Measurements from ENCODE around the gene COL6A3. TPM values are rescaled to one million over a fixed set of nuclear protein-coding genes. Genes with fewer than 3 reads are reported as not detected.
"Not testable (repeated sequence)": the region's sequence is repeated elsewhere in the genome, so short reads cannot be mapped to it uniquely, and the experiment has no call there.

The COL6A3 gene
- total and polyA plus RNA-seq, 4 experiments from 2014 or later = 0.56 to 2.1 (median 1.5) TPM; not detected in 1

GRCh38 chr2:237409263-237409662 is 4.7 kb downstream of the COL6A3 start:
- H3K36me3 ChIP-seq (ENCODE audit: insufficient read depth, low read length); H3K36me3 Mint-ChIP-seq; H3K27me3 Mint-ChIP-seq; H3K9me3 ChIP-seq (ENCODE audit: control insufficient read depth in 1 of 2, low read length in 2 of 2); H3K4me3 ChIP-seq (ENCODE audit: low read length in 2 of 2); H3K27ac ChIP-seq (ENCODE audit: low read depth, low read length); H3K4me1 ChIP-seq (ENCODE audit: insufficient read depth, low read length); H3K4me1 Mint-ChIP-seq; H3K27me3 ChIP-seq (ENCODE audit: insufficient read depth, low read length); H3K27ac Mint-ChIP-seq; H3K4me3 Mint-ChIP-seq; H3K9me3 Mint-ChIP-seq; intact Hi-C loops (cut with micrococcal nuclease); DNase-seq: not testable (repeated sequence)
- ChIA-PET CTCF (ENCODE audit: partially characterized antibody) (interaction anchor here (2.6 to 14.1 kb wide), 2 partner anchors 12 to 67 kb away, joined by 16 to 381 read pairs; no protein-coding TSS in a partner anchor), POLR2A (ENCODE audit: partially characterized antibody) (interaction anchor here (0.6 kb wide), 1 partner anchor 12 kb away, joined by 4 read pairs; no protein-coding TSS in a partner anchor)

GRCh38 chr2:237408335-237409000 is 5.5 kb downstream of the COL6A3 start:
- H3K36me3 ChIP-seq (ENCODE audit: insufficient read depth, low read length) = no peaks in the 10 kb centered on the region
- intact Hi-C loops (cut with micrococcal nuclease) = no loop called here
- H3K4me1 ChIP-seq (ENCODE audit: insufficient read depth, low read length) = no peaks in the 10 kb centered on the region
- Mint-ChIP-seq H3K27ac (no peak overlapping the region), H3K36me3 (no peaks in the 10 kb centered on the region), H3K27me3 (peaks cover 0 to 5% of the 10 kb centered on the region in 2 donors), H3K9me3 (no peaks in the 10 kb centered on the region), H3K4me1 (no peaks in the 10 kb centered on the region), H3K4me3 (no peak overlapping the region)
- H3K4me3 ChIP-seq (ENCODE audit: low read length in 2 of 2) = no peak overlapping the region
- no peaks in the 10 kb centered on the region for H3K27me3 ChIP-seq (ENCODE audit: insufficient read depth, low read length)
- H3K9me3 ChIP-seq (ENCODE audit: control insufficient read depth in 1 of 2, low read length in 2 of 2) = no peaks in the 10 kb centered on the region
- DNase-seq = no peak
- POLR2A ChIA-PET (ENCODE audit: partially characterized antibody) = no interaction called here
- no peak overlapping the region for H3K27ac ChIP-seq (ENCODE audit: low read depth, low read length)
- CTCF ChIA-PET (ENCODE audit: partially characterized antibody) = no interaction called here

GRCh38 chr2:237407700-237408099 is 6.3 kb downstream of the COL6A3 start:
- Mint-ChIP-seq H3K36me3 (no peaks in the 10 kb centered on the region), H3K4me3 (no peak overlapping the region), H3K27me3 (peaks cover 0 to 4% of the 10 kb centered on the region in 2 donors), H3K27ac (no peak overlapping the region), H3K4me1 (no peaks in the 10 kb centered on the region), H3K9me3 (no peaks in the 10 kb centered on the region)
- Histone ChIP-seq H3K27ac (ENCODE audit: low read depth, low read length) (no peak overlapping the region), H3K4me3 (ENCODE audit: low read length in 2 of 2) (no peak overlapping the region), H3K36me3 (ENCODE audit: insufficient read depth, low read length) (no peaks in the 10 kb centered on the region), H3K9me3 (ENCODE audit: control insufficient read depth in 1 of 2, low read length in 2 of 2) (no peaks in the 10 kb centered on the region), H3K27me3 (ENCODE audit: insufficient read depth, low read length) (no peaks in the 10 kb centered on the region), H3K4me1 (ENCODE audit: insufficient read depth, low read length) (no peaks in the 10 kb centered on the region)
- ChIA-PET POLR2A (ENCODE audit: partially characterized antibody) (no interaction called here), CTCF (ENCODE audit: partially characterized antibody) (no interaction called here)
- DNase-seq = no peak
- intact Hi-C loops (cut with micrococcal nuclease) = no loop called here

- CTCF ChIA-PET (ENCODE audit: partially characterized antibody) = interaction anchor here (0.6 to 2.0 kb wide), 4 partner anchors 15 to 166 kb away, joined by 3 to 7 read pairs (median 3); no protein-coding TSS in a partner anchor
- POLR2A ChIA-PET (ENCODE audit: partially characterized antibody) = no interaction called here
- Mint-ChIP-seq H3K27ac (no peak overlapping the region), H3K27me3 (peaks cover 0 to 4% of the 10 kb centered on the region in 2 donors), H3K4me1 (no peaks in the 10 kb centered on the region), H3K4me3 (no peak overlapping the region), H3K36me3 (no peaks in the 10 kb centered on the region), H3K9me3 (no peaks in the 10 kb centered on the region)
- no peaks in the 10 kb centered on the region for H3K9me3 ChIP-seq (ENCODE audit: control insufficient read depth in 1 of 2, low read length in 2 of 2)
- H3K27ac ChIP-seq (ENCODE audit: low read depth, low read length) = no peak overlapping the region
- no peaks in the 10 kb centered on the region for H3K27me3 ChIP-seq (ENCODE audit: insufficient read depth, low read length)
- H3K4me1 ChIP-seq (ENCODE audit: insufficient read depth, low read length) = no peaks in the 10 kb centered on the region
- intact Hi-C loops (cut with micrococcal nuclease) = no loop called here
- H3K36me3 ChIP-seq (ENCODE audit: insufficient read depth, low read length) = no peaks in the 10 kb centered on the region
- no peak overlapping the region for H3K4me3 ChIP-seq (ENCODE audit: low read length in 2 of 2)
- no peak for DNase-seq
These were observed 7.5 kb downstream of the COL6A3 start for GRCh38 chr2:237406371-237406895.

- H3K27me3 Mint-ChIP-seq = peaks cover 0 to 4% of the 10 kb centered on the region in 2 donors
- H3K9me3 ChIP-seq (ENCODE audit: control insufficient read depth in 1 of 2, low read length in 2 of 2) = no peaks in the 10 kb centered on the region
- no peak overlapping the region for H3K27ac Mint-ChIP-seq
- no peaks in the 10 kb centered on the region for H3K27me3 ChIP-seq (ENCODE audit: insufficient read depth, low read length)
- no peak overlapping the region for H3K27ac ChIP-seq (ENCODE audit: low read depth, low read length)
- DNase-seq = no peak
- ChIA-PET CTCF (ENCODE audit: partially characterized antibody) (interaction anchor here (0.6 to 2.0 kb wide), 3 partner anchors 16 to 70 kb away, joined by 3 to 7 read pairs (median 4); no protein-coding TSS in a partner anchor), POLR2A (ENCODE audit: partially characterized antibody) (no interaction called here)
- no peaks in the 10 kb centered on the region for H3K4me1 Mint-ChIP-seq
- no peaks in the 10 kb centered on the region for H3K4me1 ChIP-seq (ENCODE audit: insufficient read depth, low read length)
- no peaks in the 10 kb centered on the region for H3K36me3 Mint-ChIP-seq
- no peak overlapping the region for H3K4me3 ChIP-seq (ENCODE audit: low read length in 2 of 2)
- no peak overlapping the region for H3K4me3 Mint-ChIP-seq
- H3K9me3 Mint-ChIP-seq = no peaks in the 10 kb centered on the region
- H3K36me3 ChIP-seq (ENCODE audit: insufficient read depth, low read length) = no peaks in the 10 kb centered on the region
- intact Hi-C loops (cut with micrococcal nuclease) = no loop called here
These were observed 8.4 kb downstream of the COL6A3 start for GRCh38 chr2:237405605-237406004.

DNA sequence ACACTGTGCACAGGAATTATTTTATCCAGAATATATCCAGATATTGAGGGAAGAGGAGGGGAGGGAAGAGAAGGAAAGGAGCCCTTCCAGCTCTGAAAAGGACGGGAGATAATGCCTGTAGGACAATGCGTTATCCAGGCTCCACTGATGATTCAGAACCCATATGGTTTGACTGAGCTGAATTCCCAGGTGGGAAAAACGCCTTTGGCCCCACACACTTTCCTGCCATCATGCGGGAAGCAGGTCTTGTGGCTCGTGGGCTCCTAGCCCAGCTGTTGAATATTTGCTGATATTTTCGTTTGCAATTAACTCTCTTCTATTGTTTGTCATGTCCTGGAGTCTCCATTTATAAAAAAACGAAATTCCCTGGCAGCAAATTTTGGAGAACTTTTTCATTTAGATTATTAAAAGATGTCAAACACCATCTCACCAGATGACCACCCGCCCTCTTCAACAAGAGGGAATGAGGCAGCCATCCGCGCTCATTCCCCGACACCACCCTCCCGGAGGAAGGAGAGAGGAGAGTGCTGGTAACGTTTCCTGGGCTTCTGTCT is 8.9 kb downstream of the COL6A3 start:
- CTCF ChIA-PET (ENCODE audit: partially characterized antibody) = interaction anchor here (1.1 to 2.0 kb wide), 2 partner anchors 16 to 71 kb away, joined by 4 to 7 read pairs; no protein-coding TSS in a partner anchor
- H3K27ac Mint-ChIP-seq = no peak overlapping the region
- no peaks in the 10 kb centered on the region for H3K36me3 Mint-ChIP-seq
- H3K4me1 Mint-ChIP-seq = no peaks in the 10 kb centered on the region
- no peaks in the 10 kb centered on the region for H3K9me3 Mint-ChIP-seq
- POLR2A ChIA-PET (ENCODE audit: partially characterized antibody) = no interaction called here
- H3K4me3 ChIP-seq (ENCODE audit: low read length in 2 of 2) = no peak overlapping the region
- H3K27me3 Mint-ChIP-seq = peaks cover 0 to 4% of the 10 kb centered on the region in 2 donors
- H3K9me3 ChIP-seq (ENCODE audit: control insufficient read depth in 1 of 2, low read length in 2 of 2) = no peaks in the 10 kb centered on the region
- H3K27me3 ChIP-seq (ENCODE audit: insufficient read depth, low read length) = no peaks in the 10 kb centered on the region
- H3K4me1 ChIP-seq (ENCODE audit: insufficient read depth, low read length) = no peaks in the 10 kb centered on the region
- no peak for DNase-seq
- no peaks in the 10 kb centered on the region for H3K36me3 ChIP-seq (ENCODE audit: insufficient read depth, low read length)
- H3K4me3 Mint-ChIP-seq = no peak overlapping the region
- no peak overlapping the region for H3K27ac ChIP-seq (ENCODE audit: low read depth, low read length)
- intact Hi-C loops (cut with micrococcal nuclease) = no loop called here

GRCh38 chr2:237404413-237404812 is 9.6 kb downstream of the COL6A3 start:
- H3K9me3 Mint-ChIP-seq = peaks cover 0 to 3% (median 0%) of the 10 kb centered on the region in 8 donors
- no peak overlapping the region for H3K4me3 Mint-ChIP-seq
- H3K4me1 Mint-ChIP-seq = no peaks in the 10 kb centered on the region
- POLR2A ChIA-PET (ENCODE audit: partially characterized antibody) = no interaction called here
- DNase-seq = no peak
- intact Hi-C loops (cut with micrococcal nuclease) = no loop called here
- H3K4me3 ChIP-seq (ENCODE audit: low read length in 2 of 2) = no peak overlapping the region
- no peaks in the 10 kb centered on the region for H3K9me3 ChIP-seq (ENCODE audit: control insufficient read depth in 1 of 2, low read length in 2 of 2)
- H3K27me3 ChIP-seq (ENCODE audit: insufficient read depth, low read length) = no peaks in the 10 kb centered on the region
- H3K36me3 Mint-ChIP-seq = no peaks in the 10 kb centered on the region
- H3K27ac ChIP-seq (ENCODE audit: low read depth, low read length) = no peak overlapping the region
- H3K27ac Mint-ChIP-seq = no peak overlapping the region
- H3K27me3 Mint-ChIP-seq = no peaks in the 10 kb centered on the region
- no peaks in the 10 kb centered on the region for H3K4me1 ChIP-seq (ENCODE audit: insufficient read depth, low read length)
- CTCF ChIA-PET (ENCODE audit: partially characterized antibody) = no interaction called here
- no peaks in the 10 kb centered on the region for H3K36me3 ChIP-seq (ENCODE audit: insufficient read depth, low read length)
